ENCODE data around the gene GRIK1. TPM values are rescaled to one million over a fixed set of nuclear protein-coding genes. Genes with fewer than 3 reads are reported as not detected.

GRIK1 gene
- polyA plus RNA-seq, 4 donors, result 1.3 to 3.3 (median 2.2) TPM

DNA sequence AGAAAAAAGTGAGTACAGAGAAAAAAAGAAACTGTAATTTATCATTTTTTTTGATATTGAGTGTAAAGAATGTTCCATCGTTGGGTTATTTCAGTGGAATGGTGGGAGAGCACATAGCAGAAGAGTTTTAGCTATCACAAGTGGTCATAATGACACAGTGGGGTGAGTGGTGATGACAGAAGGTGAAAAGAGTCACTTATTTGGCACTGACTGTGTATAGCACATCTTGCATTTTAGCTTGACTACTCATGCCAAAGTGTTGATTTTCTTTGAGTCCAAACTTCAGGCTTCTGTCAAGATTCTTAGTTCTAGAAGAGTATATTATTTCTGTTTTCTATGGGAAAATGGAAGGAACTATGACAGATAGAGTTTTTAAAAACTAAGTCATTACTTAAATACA is 261.2 kb downstream of the GRIK1 start:
- no peak for DNase-seq (ENCODE audit: low read depth in 4 of 4, low spot score in 3 of 4)

DNA sequence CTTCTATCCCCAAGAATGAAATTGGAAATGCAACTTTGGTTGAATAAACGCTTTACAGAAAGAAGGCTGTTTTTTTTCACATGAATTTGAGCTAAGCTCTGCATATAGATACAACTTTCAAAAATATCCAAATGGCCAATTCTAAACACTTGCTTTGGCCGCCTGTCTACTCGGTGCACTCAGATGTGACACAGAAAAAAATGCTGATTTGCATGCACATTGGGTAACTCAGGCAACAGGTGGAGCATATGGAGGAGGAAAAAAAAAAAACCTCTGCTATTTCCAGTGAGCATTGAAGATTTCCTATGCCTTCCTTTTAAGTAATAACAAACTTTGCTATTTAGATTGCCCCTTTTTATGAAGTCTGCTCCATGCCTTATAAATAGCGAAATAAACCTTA is 262.5 kb downstream of the GRIK1 start:
- DNase-seq (ENCODE audit: low read depth in 4 of 4, low spot score in 3 of 4), result no peak

DNA sequence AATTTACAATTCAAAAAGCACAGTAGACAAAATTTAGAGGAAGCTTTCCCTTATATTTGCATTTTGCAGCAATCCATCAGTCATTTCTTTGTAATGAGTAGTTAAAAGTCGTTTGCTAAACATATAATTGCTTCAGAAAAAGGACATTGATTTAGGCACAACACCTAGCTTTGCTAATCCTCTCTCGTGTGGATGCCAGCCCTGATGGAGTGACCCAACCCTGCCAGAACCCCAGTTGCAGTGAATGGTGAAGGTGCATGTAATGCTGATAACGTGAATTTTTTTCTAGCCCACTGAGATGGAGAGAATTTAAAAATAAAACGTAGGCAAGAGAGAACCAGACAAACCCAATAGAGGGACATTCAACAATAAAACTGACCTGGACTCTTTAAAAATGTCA is 263.4 kb downstream of the GRIK1 start:
- DNase-seq (ENCODE audit: low read depth in 4 of 4, low spot score in 3 of 4), result no peak

DNA sequence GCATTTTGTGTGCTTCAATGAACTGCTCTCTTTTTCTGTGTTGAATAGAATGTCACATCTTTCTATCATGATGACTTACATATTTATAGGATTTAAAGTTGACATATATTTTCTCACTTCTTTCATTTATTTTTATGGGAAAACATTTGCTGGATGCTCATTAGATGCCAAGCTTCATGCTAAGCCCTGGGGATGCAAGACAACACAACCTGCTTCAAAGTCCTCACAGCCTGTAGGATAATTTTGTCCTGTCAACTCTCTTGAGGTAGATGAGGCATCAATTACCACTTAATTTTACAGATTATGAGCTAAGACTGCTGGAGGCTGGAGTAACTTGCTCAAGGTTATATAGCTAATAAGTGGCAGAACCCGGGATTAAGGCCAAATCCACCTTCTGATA is 264.3 kb downstream of the GRIK1 start:
- DNase-seq (ENCODE audit: low read depth in 4 of 4, low spot score in 3 of 4), result no peak

DNA sequence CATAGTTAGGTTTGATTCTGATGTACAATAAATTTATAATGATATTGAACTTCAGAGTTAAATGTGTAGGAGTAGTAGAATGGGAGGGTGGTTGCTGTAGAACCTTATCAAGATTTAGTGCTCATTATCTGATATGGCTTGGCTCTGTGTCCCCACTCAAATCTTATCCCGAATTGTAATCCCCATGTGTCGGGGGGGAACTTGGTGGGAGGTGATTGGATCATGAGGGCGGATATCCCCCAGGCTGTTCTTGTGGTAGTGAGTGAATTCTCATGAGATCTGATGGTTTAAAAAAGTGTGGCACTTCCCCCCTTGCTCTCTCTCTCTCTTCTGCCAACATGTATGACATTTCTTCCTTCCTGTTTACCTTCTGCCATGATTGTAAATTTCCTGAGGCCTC is 265.5 kb downstream of the GRIK1 start:
- DNase-seq (ENCODE audit: low read depth in 4 of 4, low spot score in 3 of 4), result no peak

DNA sequence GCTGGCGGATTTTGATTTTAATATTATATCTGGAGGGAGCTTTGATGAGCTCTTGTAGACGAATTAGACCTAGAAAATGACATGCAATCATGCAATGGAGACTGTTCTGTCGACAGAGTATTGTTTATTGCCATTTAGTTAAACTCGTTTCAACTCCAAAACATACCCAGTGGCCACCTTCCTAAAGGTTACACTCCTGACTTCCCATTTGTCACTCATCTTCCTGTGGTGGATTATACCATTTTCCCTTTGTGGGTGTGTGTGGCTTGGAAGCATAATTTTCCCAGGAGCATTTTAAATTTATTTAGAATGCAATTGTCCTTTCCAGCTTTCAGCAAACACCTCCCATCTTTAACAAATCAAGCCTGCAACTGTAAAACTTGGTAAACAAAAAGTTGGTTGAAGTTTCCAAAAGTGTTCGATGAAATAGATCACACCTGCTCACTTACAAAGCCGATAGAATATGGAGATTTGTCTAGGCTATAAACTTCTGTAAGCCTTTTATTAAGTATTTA is 266.6 kb downstream of the GRIK1 start:
- no peak for DNase-seq (ENCODE audit: low read depth in 4 of 4, low spot score in 3 of 4)

DNA sequence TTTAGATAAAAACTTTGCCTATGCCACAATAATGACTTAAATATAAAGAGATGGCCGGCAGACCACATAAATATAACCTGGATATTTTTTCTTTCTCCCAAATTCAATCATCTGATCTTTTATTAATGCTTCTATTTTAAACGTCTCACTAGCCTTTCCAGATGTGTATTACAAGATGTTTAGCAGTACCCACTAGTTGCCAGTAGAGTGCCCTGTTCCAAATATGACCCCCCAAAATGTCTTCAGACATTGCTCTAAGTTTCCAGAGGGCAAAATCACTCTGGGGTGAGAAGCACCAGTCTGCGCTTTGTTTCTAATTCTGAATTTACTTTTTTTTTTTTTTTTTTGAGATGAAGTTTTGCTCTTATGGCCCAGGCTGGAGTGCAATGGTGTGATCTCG is 268.1 kb downstream of the GRIK1 start:
- no peak for DNase-seq (ENCODE audit: low read depth in 4 of 4, low spot score in 3 of 4)

DNA sequence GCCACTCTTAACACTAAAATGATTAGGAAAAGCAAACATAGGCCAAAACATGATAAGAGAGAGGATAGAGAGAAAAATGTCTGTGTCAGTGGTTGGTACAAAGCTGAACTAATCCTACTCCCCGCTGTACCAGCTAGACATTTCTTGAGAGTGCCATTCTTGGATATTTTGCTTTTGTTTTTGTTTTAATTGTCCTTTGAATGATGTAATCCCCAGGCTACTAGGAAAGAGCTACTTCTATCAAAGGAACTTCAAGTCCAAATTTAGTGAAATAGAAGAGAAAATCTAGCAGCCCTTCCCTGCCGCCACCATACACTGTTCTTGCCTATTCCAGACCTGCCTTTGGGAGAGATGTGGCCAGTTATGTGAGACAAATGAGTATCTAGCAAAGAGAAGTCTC is 269.6 kb downstream of the GRIK1 start:
- no peak for DNase-seq (ENCODE audit: low read depth in 4 of 4, low spot score in 3 of 4)

DNA sequence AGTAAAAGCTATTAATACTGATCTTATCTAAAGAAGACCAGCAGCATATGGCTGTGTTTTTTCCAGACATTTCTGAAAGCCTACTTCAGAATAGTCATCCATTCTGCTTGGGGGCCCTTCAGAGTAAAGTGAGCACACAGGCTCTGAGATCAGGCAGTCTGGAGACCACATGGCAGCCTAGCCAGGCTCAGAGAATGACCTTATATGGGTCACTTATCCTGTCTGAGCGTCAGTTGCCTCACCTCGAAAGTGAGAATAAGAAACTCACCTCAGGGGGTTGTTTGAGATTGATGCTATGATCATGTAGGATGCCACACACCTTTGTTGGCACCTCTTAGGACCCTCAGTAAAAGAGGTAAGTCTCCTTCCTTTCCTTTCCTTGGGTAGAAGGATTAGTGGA is 270.4 kb downstream of the GRIK1 start:
- no peak for DNase-seq (ENCODE audit: low read depth in 4 of 4, low spot score in 3 of 4)

DNA sequence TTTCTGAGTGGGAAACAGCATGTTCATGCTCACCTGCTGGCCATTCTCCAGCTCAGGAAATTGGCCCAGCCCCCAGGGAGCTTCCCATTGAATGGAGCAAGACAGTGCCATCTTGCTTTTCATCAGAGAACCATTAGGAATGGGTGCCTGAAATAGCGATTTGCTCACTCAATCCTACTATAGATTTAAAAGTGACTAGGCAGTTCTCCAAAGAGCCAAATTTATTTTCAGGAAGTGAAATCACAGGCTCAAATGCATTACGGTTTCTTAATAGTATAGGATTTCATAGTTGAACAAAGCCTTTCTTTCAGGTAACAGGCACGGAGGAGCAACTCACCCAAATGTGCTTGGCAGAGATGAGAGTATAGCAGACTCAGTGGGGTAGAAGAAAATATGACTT is 272.1 kb downstream of the GRIK1 start:
- no peak for DNase-seq (ENCODE audit: low read depth in 4 of 4, low spot score in 3 of 4)

DNA sequence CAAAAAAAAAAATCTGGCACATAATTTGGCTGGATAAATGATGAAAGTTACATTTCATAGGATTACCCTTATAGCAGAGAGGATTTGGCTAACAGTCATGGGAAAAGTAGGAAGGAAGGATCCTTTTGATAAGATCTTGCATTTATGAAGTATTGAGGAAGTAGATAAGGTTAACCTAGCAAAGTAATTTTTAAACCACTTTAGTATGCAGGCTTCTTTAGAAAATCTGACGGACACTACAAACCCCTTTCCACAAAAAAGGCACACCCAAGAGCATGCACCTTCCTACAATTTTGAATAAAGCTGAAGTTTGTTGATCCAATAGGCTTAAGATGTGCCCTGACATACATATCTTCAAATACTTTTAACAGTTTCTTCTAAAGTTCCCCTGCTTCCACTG is 275.2 kb downstream of the GRIK1 start:
- no peak for DNase-seq (ENCODE audit: low read depth in 4 of 4, low spot score in 3 of 4)

DNA sequence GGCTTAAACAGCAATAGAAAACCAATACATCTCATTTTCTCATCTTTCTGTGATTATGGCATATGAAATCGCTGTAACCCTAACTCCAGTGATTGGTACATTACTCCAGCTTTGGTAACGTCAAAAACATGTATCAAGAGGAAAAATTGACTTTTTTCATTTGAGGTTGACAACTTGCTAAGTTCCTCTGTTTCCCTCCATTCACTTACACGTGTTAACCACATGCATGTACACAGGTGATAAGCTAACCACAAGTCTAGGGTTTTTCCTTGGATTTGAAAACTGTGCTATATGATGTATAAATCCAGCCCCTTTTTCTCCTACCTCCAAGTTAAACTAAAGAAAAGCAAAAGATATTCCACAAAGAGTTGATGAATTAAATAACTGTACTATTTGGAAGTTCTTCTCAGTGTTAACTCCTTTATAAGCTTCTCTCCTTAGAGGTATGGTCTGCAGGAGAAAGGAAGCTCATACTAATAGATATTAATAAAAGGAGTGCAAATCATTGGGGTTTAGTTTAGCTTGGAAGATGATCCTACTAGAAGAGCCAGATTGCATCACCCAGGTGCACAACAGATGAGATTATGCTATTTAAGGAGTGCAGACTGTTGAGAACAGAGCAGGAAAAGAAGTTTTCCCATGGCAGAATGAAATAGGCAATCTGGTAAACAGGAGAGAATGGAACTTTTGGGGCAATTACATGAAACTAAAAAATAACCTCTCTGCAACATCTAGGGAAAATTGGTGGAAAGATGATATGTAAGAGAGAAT is 277.9 kb downstream of the GRIK1 start:
- no peak for DNase-seq (ENCODE audit: low read depth in 4 of 4, low spot score in 3 of 4)

DNA sequence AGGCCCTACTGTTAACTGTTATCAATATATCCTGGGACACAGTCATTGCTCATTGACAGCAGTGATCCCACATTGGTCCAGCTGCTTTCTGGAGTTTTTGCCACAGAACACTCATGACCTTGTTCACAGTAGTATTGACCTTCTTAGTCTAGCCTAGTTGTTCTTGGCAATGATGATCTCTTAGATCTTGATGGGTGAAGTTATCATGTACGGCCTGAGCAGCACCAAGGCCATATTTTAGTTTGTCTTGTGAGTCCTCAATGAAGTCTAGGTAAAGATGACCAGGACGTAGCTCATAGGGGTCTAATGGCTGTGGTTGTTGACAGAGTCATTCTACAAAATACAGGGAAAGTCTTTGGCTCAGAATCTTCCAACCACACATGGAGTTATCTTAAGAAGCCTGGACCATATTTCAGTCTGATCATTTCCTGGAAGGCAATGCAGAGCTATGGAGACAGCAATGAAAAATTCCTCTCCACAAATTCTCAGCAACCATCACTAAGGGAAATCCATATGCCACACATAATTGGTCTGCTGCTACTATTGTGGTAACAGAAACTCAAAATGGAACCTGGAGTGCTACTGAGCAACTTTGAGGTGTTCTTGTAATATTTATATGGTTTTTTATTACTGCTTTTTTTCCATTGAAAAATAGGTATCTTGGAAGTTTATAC is 279.6 kb downstream of the GRIK1 start:
- no peak for DNase-seq (ENCODE audit: low read depth in 4 of 4, low spot score in 3 of 4)

DNA sequence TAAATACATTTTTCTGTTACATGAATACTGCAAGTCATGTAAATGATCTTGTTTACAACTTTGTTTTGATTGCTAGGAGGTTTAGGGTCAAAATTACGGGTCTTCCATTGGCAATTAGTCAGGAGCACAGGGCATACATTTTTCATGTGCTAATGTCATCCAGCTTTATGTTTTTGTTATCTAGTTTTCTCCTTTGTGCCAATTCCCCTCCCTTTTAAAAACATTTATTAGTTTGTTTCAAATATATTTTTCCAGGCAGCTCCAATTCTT is 280.9 kb downstream of the GRIK1 start:
- no peak for DNase-seq (ENCODE audit: low read depth in 4 of 4, low spot score in 3 of 4)

DNA sequence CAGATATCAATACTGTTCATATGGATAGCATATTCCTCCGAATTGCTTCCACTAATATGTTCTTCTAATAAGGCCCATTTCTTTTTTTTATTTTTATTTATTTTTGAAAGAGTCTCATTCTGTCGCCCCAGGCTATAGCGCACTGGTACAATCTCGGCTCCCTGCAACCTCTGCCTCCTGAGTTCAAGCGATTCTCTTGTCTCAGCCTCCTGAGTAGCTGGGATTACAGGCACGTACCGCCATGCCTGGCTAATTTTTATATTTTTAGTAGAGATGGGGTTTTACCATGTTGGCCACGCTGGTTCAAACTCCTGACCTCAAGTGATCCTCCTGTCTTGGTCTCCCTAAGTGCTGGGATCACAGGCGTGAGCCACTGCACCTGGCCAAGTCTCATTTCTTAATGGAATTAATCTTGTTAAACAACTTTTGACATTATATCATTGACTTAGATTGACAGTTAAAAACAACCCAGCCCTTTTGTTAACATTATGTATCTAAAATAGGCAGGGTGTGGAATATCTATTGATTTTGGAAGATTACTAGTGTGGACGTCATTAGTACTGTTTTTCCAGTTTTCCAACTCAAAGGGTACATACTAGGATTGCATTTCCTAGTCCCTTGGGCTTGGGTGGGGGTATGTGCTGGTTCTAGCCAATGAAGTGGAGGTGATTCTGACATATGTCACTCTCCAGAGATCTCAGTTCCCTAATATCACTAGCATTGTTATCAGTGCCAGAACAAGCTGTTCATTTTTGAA is 281.4 kb downstream of the GRIK1 start:
- no peak for DNase-seq (ENCODE audit: low read depth in 4 of 4, low spot score in 3 of 4)

DNA sequence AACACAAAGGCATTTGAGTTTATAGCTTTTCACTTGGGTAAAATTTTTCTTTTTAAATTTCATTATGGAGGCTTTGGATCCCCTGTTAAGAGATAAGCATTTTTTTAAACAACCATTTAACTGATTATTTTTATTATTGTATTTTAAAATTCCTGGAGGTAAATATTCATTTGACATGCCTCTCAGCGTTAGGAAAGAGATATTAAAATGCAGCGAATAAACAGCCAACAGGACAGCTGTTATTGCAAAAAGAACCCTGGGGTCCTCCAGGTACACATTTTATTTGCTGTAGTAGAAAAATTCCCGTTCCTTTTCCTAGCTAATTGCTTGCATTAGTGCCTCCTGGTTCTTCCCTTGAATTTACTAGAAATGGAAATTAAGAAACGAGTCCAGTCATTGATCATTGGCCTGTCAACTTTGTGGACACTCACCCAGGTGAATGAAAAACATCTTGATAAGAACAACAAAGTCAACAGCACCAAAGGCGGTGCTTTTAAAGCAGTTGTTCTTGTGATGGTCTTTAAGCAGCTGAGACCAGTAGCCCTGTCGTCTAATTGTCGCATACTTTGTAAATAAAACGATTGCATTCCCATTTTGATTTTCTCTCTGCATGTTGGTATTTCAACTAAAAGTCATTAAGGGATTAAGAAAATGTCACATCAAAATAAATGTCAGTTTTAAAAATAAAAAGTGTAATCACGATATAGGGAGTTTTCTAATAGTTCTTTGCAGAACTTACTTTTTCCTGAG is 282.4 kb downstream of the GRIK1 start:
- no peak for DNase-seq (ENCODE audit: low read depth in 4 of 4, low spot score in 3 of 4)

DNA sequence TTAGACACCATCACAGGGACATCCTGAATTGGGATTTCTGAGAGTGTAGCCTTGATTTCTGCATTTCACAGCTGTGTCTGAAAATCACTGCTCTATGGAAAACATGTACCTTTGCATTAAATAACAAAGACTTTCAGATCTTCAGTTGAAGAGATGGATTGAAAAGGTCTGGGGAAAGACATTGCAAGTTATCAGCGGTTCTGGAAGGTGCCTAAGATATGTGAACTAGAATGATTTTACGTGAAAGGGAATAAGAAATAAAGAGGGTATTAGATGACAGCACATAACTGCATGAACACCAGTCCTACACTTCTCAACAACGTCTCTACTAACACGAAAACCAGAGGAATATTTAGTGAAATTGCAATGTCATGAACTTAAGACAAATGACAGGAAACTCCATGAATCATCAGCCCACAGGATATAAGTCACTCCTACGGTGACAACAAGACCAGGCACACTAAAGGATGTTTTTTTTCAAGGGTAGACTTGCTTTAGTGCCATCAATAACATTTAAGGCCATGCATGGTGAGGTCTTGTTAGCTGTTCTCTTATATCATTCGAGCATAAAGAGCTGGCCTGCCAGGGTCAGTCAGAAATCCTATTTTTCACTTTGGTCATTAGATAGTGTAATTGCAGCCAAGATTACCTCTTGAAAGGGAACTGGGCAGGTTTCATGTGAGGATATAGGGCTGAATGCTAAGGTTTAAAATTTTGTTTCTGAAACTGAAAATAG is 283.1 kb downstream of the GRIK1 start:
- DNase-seq (ENCODE audit: low read depth in 4 of 4, low spot score in 3 of 4), result peak; percentile 18 to 39 (median 32)

DNA sequence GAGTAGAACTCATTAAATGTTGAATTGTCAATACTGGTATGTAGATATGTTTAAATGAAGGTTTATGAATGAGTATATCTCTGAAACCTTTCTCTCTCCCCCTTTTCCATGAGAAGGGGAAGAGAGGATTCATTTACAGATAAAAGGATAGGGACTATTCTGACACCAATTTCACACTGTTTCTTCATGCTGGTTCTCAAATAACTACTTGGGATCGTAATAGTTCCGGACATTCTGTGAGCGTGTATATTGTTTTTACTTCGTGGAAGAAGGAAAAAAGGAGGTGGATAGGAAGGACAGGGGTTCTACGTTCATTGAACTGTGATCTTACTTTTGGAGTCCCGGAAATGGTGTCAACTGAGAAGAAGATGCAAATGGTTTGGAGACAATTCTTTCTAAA is 284.2 kb downstream of the GRIK1 start:
- DNase-seq (ENCODE audit: low read depth in 4 of 4, low spot score in 3 of 4), result no peak

DNA sequence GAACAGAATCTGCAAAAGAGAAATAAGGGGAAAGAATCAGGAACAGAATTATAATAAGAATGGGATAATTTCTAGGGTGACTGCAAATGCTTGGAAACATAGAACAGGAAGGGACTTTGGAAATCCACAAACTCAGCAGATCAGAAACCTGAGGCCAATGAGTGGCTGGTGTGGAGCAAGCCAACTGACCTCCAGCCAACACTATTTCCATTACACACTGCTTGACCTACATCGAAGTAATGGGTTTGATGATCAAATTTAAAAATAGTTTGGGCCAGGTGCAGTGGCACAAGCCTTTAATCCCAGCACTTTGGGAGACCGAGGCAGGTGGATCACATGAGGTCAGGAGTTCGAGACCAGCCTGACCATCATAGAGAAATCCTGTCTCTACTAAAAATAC is 284.9 kb downstream of the GRIK1 start:
- DNase-seq (ENCODE audit: low read depth in 4 of 4, low spot score in 3 of 4), result no peak

DNA sequence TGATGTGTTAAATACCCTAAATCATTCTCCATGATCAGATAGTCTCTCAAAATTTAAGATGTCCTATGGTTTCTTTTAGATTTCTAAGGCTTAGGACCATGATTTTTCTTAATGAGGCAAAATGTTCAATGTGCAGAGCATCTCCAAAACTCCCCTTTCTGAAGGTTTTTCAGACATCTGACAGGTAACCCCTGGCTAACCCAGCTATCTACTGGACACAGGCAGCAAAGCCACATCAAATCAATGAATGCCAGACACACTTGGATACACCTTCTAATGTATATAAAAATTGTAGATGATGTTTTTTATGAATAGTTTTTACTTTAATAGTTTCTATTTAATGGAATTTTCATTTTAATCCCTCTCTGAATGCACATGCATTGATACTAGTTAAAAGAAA is 285.6 kb downstream of the GRIK1 start:
- no peak for DNase-seq (ENCODE audit: low read depth in 4 of 4, low spot score in 3 of 4)

Measured in left renal pelvis (tissue), 4 donors.